H1 (cell line): ENCODE results near the gene QRSL1.

ENCODE experiments used
- BCL11A ChIP-seq, 2 experiments: IDR thresholded peaks; one replicate each; pipeline ENCODE4 v1.6.1; 2011; ENCODE audit warnings: low read depth in 2 of 2, low read length in 2 of 2, mild to moderate bottlenecking in 2 of 2
- CREB1 ChIP-seq: IDR thresholded peaks from 2 replicates; pipeline ENCODE4 v1.6.1; 2012; ENCODE audit warnings: inconsistent platforms
- CTCF ChIP-seq, 3 experiments: IDR thresholded peaks; 1 replicate in 2 of 3; 2 replicates in 1 of 3; pipeline versions ENCODE4 v1.5.1 to v1.6.1; 2011; ENCODE audit warnings: low read length in 3 of 3, mild to moderate bottlenecking in 3 of 3, inconsistent platforms in 2 of 3, low read depth in 1 of 3, moderate library complexity in 1 of 3; ENCODE audit not compliant: insufficient read depth in 1 of 3; ENCODE audit errors: control extremely low read depth in 1 of 3
- EP300 ChIP-seq, 2 experiments: IDR thresholded peaks; 1 replicate in 1 of 2; 2 replicates in 1 of 2; pipeline ENCODE4 v1.6.1; 2011 to 2012; ENCODE audit warnings: low read depth in 2 of 2, low read length in 2 of 2, mild to moderate bottlenecking in 2 of 2, borderline replicate concordance in 1 of 2, inconsistent platforms in 1 of 2, moderate library complexity in 1 of 2
- EZH2 ChIP-seq: fragments of 200-600 bp; sonication (generic); IDR thresholded peaks from 2 replicates; pipeline ENCODE4 v1.7.1; 2012; ENCODE audit warnings: low read depth, mild to moderate bottlenecking, moderate library complexity, low read length, inconsistent platforms; ENCODE audit not compliant: severe bottlenecking
- MAX ChIP-seq: IDR thresholded peaks from 2 replicates; pipeline ENCODE4 v1.6.1; 2012; ENCODE audit warnings: inconsistent platforms
- PHF8 ChIP-seq: fragments of 200-600 bp; sonication (generic); conservative IDR thresholded peaks from 2 replicates; pipeline ENCODE4 v1.7.1; 2012; ENCODE audit warnings: low read depth, mild to moderate bottlenecking, inconsistent platforms, low read length, moderate library complexity
- POLR2A ChIP-seq, 2 experiments: IDR thresholded peaks; 1 replicate in 1 of 2; 2 replicates in 1 of 2; pipeline ENCODE4 v1.6.1; 2011; ENCODE audit warnings: low read depth in 2 of 2, low read length in 2 of 2, mild to moderate bottlenecking in 2 of 2; ENCODE audit errors: control extremely low read depth in 1 of 2
- POLR2AphosphoS5 ChIP-seq: IDR thresholded peaks from 2 replicates; pipeline ENCODE4 v1.6.1; 2011; ENCODE audit warnings: low read depth, low read length
- RAD21 ChIP-seq, 2 experiments: IDR thresholded peaks in 1 of 2; conservative IDR thresholded peaks in 1 of 2; 2 replicates each; pipeline ENCODE4 v1.6.1; 2011; ENCODE audit warnings: low read depth in 2 of 2, low read length in 2 of 2, improper control_type of control experiment in 1 of 2, inconsistent platforms in 1 of 2, mild to moderate bottlenecking in 1 of 2, moderate library complexity in 1 of 2
- RBBP5 ChIP-seq: IDR thresholded peaks from 2 replicates; pipeline ENCODE4 v1.7.1; 2012; ENCODE audit warnings: low read depth, mild to moderate bottlenecking, inconsistent platforms, low read length, moderate library complexity, borderline replicate concordance
- SP1 ChIP-seq: IDR thresholded peaks from 2 replicates; pipeline ENCODE4 v1.6.1; 2011; ENCODE audit warnings: low read depth, low read length
- TAF1 ChIP-seq: IDR thresholded peaks from 2 replicates; pipeline ENCODE4 v1.6.1; 2011; ENCODE audit warnings: mild to moderate bottlenecking, low read depth, low read length
- TBP ChIP-seq: IDR thresholded peaks from 2 replicates; pipeline ENCODE4 v1.6.1; 2011; ENCODE audit warnings: low read depth, low read length, improper control_type of control experiment

- no peak for TF ChIP-seq CTCF (IDR thresholded peaks at IDR 0.05; ENCODE audit: control extremely low read depth in 1 of 3, insufficient read depth in 1 of 3, low read depth in 1 of 3, low read length in 3 of 3)
- TF ChIP-seq POLR2A (IDR thresholded peaks at IDR 0.05; ENCODE audit: control extremely low read depth in 1 of 2, low read depth in 2 of 2, low read length in 2 of 2) = no peak
- no peak for TF ChIP-seq EP300 (IDR thresholded peaks at IDR 0.05; ENCODE audit: borderline replicate concordance in 1 of 2, low read depth in 2 of 2, low read length in 2 of 2)
- no peak for TF ChIP-seq POLR2AphosphoS5
- TF ChIP-seq TBP = no peak
- TF ChIP-seq EZH2 = no peak
- no peak for TF ChIP-seq RBBP5
- TF ChIP-seq SP1 = no peak
- TF ChIP-seq RAD21 (IDR thresholded peaks at IDR 0.05 in 1 of 2, conservative IDR thresholded peaks at IDR 0.05 in 1 of 2; ENCODE audit: low read depth in 2 of 2, low read length in 2 of 2) = no peak
- no peak for TF ChIP-seq CREB1
- TF ChIP-seq TAF1 = no peak
- TF ChIP-seq MAX = no peak
- no peak for TF ChIP-seq BCL11A (IDR thresholded peaks at IDR 0.05; ENCODE audit: low read depth in 2 of 2, low read length in 2 of 2)
- TF ChIP-seq PHF8 = no peak
These were observed 8.3 kb upstream of the QRSL1 start for GRCh38 chr6:106620931-106621672.
